Measurements from ENCODE around the gene PHRF1.

PHRF1 gene

DNA sequence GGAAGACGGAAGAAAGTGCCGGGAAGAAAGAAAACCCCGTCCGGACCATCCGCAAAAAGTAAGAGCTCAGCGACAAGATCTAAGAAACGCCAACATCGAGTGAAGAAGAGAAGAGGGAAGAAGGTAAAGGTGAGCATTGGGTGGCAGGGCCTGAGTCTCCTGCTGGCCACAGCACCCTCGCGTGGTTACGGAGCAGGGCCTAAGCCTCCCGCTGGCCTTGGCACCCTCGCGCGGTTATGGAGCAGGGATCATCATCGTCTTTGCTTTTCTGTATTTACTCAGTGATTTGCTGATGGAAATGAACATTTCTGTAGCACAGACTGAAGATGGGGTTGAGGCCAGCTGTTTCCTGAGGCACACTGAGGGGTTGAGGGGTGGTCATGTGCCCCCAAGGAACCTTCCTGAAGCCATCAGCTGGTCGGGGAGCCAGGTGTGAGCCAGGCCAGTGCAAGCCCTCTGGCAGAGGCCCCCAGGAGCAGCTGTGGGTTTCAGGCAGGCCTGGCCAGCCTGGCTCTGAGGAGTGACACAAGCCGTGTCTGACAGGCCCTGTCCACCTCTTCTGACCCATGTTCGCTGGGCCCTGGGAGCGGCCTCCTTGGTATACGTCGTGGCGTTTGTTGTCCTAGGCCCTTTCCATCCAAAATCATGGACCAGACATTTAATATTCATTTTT lies 25.4 kb downstream of the PHRF1 start:
- ATAC-seq = no peak

DNA sequence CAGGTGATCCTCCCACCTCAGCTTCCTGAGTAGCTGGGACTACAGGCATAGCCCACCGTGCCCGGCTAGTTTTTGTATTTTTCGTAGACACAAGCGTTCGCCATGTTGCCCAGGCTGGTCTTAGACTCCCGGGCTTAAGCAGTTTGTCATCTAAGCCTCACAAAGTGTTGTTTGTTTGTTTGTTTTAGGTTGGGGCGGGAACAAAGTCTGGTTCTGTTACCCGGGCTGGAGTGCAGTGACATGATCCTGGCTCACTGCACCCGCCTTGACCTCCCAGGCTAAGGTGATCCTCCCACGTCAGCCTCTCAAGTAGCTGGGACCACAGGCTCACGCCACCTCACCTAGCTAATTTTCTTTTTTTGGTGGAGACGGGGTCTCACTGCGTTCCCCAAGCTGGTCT lies 26.9 kb downstream of the PHRF1 start:
- no peak for ATAC-seq

DNA sequence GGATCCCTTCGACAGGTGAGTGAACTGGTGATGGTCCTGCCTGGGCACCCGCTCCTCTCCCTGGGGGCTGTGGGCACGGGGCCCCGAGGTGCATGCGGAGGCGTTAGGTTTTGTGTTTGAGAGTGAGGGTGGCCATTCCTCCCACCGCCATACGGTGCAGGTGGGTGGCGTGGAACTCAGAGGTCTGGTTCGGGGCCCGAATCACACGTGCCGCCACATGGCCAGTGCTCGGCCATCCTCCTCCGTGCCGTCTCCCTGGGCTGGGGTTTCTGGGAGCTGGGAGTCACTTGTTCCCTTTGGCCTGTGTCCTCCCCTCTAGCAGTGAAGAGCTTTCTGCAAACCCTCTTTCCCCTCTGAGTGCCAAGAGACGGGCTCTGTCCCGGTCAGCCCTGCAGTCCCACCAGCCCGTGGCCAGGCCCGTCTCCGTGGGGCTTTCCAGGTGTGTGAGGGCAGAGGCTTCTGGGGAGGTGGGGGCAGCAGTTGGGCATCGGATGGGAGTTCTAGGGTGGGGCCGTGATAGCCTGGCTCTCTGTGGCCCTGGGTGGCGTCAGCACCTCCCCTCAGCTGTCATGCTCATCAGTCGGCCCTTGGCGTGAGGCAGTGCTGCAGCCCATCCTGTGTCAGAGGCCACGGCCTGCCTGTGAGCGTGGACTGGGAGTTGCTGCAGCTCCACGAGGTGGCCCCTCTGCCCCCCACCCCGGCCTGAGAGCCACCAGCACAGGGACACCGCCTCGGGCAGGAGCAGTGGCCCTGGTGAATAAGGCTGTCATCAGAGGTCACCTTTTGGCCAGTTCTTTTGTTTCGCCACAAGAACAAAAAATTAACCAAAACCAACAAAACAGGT lies 29.2 kb downstream of the PHRF1 start:
- ATAC-seq = no peak

DNA sequence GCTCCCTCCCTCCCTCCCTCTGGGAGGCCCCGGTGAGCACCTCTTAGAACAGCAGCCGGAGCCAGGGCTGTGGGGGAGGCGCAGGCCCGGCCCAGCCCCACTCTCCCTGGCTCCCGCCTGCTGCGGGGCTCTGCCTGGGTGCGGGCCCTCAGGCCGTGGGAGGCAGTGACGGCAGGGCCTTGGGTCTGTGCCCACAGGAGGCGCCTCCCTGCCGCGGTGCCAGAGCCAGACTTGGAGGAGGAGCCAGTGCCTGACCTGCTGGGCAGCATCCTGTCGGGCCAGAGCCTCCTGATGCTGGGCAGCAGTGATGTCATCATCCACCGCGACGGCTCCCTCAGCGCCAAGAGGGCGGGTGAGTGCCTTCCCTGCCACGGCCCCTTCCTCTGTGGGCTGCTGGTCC lies 30.0 kb downstream of the PHRF1 start:
- ATAC-seq = no peak

DNA sequence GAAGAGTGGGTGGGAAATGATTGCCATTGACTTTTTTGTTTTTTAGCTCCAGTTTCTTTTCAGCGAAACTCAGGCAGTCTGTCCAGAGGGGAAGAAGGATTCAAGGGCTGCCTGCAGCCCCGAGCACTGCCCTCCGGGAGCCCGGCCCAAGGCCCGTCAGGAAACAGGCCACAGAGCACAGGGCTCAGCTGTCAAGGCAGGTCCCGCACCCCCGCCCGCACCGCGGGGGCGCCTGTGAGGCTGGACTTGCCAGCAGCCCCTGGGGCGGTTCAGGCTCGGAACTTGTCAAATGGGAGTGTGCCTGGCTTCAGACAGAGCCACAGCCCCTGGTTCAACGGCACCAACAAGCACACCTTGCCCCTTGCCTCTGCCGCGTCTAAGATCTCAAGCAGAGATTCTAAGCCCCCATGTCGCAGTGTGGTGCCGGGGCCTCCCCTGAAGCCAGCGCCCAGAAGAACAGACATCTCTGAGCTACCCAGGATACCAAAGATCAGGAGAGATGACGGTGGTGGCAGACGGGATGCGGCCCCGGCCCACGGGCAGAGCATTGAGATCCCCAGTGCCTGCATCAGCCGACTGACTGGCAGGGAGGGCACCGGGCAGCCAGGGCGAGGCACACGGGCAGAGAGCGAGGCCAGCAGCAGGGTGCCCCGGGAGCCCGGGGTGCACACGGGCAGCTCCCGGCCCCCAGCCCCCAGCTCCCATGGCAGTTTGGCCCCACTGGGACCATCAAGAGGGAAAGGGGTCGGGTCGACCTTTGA lies 30.9 kb downstream of the PHRF1 start:
- ATAC-seq = no peak

GRCh38 chr11:607971-608659 lies 31.8 kb downstream of the PHRF1 start:
- ATAC-seq = no peak

GRCh38 chr11:608791-609251 lies 32.6 kb downstream of the PHRF1 start:
- no peak for ATAC-seq

- no peak for ATAC-seq
Measured at GRCh38 chr11:609341-609811, 33.1 kb downstream of the PHRF1 start.

DNA sequence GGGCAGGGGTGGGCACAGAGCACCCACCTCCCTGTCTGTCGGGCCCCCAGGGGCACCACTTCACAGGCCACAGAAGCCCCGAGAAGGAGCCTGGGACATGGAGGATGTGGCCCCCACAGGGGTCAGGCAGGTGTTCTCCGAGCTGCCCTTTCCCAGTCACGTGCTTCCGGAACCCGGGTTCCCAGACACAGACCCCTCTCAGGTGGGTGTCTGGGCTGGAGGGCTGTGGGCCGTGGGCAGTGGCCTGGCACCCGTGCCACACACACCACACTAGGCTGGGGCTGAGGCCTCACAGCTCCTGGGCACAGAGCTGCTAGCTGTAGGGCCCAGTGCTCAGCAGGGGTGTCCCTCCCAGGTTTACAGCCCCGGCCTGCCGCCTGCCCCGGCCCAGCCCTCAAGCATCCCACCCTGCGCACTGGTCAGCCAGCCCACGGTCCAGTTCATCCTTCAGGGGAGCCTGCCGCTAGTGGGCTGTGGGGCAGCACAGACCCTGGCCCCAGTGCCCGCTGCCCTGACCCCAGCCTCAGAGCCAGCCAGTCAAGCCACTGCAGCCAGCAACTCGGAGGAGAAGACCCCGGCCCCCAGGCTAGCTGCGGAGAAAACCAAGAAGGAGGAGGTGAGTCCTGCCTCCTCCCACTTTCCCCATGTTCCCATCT lies 34.0 kb downstream of the PHRF1 start:
- no peak for ATAC-seq

DNA sequence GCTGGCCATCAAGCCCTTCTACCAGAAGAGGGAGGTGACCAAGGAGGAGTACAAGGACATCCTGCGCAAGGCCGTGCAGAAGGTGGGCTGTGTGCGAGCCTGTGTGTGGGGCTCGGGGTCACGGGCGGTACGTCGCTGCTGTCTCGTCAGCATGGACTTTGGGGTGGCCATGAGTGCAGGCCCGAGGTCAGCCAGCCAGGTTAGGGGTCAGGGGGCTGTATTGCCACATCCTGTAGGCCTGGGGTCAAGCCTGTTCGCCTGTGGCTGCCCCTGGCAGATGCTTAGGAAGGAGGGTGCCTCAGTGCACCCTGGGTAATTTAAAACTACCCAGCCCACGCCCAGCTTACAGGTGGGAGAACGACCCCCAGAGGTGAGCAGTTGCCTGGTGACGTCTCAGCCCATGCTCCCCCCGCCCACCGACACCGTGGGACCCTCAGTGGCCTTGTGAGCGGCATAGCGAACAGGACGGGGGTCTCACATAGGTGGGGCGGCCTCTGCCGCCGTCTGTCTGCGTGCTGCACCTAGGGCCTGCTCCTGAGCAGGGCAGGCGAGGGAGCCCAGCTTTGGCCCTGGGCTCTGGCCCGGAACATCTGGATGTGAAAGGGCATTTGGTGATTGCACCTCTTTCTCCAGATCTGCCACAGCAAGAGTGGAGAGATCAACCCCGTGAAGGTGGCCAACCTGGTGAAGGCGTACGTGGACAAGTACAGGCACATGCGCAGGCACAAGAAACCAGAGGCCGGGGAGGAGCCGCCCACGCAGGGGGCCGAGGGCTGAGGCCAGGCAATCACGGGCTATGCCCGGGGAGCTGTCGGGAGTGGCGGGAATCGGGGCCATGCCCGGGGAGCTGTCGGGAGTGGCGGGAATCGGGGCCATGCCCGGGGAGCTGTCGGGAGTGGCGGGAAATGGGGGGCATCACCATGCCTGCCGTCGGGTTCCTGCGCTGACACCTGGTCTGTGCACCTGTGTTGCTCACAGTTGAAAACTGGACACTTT lies 35.0 kb downstream of the PHRF1 start:
- no peak for ATAC-seq

- ATAC-seq = no peak
Measured at GRCh38 chr11:612201-612960, 36.1 kb downstream of the PHRF1 start.

DNA sequence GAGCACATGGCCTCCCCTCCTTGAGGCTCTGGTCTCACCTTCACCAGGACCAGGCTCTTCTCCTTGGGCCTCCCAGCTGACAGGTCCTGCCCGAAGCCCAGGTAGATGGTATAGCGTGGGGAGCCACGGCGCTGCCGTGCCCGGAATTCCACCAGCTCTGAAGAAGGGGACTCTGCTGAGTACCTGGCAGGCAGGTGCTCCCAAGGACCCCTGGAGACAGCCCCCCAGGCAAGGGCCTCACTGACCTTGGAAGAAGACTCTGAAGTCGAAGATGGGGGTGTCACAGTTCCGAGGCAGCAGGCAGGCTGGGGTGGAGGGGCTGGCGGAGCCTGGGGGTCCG lies 36.7 kb downstream of the PHRF1 start:
- ATAC-seq = no peak

DNA sequence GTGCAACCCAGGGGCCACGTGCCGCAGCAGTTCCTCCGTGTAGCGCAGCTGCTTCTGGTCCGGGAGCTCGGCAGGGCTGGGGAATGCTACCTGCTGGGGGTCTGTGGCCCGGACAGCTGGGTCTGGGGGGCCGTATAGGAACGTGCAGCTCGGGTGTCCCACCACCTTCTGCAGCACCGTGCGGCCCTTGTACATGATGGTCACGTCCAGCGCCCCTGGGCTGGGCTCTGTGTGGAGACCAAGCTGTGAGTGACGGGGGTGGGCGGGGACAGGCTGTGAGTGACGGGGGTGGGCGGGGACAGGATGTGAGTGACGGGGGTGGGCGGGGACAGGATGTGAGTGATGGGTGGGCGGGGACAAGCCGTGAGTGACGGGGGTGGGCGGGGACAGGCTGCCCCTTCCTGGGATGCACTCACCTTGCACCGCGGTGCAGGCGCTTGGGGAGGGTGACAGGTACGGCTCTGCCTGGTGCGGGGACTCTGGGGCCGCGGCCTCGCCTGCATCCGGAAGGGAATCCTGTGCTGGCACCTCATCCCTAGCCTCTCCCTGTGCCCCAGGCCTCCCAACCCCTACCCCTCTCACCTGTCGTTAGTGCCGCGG lies 37.2 kb downstream of the PHRF1 start:
- ATAC-seq = peak; percentile 22 to 24

- no peak for ATAC-seq
Measured at GRCh38 chr11:614021-614622, 37.9 kb downstream of the PHRF1 start.

DNA sequence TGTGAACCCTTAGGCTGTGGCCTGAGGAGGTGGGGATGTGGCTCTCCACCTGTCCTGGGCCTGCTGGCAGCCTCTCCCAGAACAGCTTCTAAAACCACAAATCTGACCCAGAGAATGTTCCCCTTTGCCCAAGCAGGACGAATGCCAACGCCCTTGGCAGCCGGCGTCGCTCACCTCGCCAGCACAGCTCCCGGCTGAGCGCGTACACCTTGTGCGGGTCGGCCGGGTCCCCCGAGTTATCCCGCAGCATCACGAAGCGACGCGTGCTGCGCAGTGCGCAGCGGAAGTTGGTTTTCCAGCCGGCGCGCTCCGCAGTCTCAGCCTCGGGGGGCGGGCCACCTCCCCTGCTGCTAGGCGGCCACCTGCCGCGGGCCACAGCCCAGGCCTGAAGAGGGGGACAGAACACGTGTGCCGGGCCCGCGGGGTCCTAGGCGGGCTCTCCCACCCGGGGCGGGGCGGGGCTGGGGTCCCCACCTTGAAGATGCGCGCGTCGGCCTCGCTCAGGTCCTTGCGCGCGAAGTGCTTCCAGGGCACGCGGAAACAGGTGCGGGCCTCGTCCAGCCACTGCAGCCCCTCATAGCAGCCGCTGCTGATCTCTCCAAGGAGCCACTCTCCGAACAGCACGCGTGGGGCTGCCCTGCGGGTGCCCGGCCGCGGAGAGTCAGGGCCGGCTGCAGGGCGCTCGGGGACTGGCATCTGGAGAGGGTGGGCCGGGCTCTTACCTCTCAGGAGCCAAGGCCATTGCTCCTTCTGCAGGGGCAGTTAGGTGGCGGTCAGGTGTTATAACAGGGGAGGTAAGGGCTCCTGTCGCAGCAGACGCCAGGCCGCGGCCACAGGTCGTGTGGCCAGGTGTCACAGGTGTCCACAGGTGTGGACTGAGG lies 38.6 kb downstream of the PHRF1 start:
- ATAC-seq = no peak

DNA sequence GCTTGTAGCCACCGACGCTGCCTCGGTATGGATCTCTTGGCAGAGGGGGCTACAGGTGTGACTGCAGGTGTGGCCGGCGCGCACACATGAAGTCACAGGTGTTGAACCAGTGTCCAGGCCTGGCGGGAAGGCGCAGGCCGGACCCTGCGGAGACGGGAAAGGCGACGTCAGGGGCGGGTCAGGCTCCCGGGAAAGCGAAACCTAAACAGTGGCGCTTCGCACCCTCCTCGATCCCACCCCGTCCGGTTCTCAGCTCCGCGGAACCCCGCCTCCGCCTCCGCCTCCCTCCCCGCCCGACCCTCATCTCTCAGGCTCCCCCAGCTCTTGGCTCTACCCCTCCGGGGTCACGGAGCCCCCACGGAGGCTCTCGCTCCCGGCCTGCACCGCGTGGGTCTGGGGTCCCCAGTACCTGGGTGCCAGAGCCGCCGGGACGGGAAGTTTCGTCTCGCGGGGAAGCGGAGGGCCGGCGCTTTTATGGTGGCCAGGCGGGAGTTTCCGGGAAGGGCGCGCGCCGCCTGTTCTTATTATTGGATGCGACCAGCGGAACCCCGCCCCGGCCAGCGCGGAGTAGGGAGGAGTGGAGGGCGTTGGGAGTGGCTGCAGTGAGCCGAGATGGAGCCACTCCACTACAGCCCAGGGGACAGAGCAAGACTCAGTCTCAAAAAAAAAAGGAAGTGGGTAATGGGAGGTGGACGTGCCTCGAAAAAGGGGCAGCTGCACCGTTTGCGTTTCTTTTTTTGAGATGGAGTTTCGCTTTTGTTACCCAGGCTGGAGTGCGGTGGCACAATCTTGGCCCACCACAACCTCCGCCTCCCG lies 39.4 kb downstream of the PHRF1 start, which contains the start of gene IRF7:
Gene IRF7, minus strand, starts transcription at position 447 of the 816 bp plus-strand sequence. CDS start 586 bp downstream, outside the sequence.
- peak; percentile 84 to 85 for ATAC-seq
